ENCODE data around the gene ROBO3.

GRCh38 chr11:124890151-124890550, 24.9 kb downstream of the ROBO3 start:
- TF ChIP-seq, protein P1, sequence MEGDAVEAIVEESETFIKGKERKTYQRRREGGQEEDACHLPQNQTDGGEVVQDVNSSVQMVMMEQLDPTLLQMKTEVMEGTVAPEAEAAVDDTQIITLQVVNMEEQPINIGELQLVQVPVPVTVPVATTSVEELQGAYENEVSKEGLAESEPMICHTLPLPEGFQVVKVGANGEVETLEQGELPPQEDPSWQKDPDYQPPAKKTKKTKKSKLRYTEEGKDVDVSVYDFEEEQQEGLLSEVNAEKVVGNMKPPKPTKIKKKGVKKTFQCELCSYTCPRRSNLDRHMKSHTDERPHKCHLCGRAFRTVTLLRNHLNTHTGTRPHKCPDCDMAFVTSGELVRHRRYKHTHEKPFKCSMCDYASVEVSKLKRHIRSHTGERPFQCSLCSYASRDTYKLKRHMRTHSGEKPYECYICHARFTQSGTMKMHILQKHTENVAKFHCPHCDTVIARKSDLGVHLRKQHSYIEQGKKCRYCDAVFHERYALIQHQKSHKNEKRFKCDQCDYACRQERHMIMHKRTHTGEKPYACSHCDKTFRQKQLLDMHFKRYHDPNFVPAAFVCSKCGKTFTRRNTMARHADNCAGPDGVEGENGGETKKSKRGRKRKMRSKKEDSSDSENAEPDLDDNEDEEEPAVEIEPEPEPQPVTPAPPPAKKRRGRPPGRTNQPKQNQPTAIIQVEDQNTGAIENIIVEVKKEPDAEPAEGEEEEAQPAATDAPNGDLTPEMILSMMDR (IDR thresholded peaks at IDR 0.05): no peak
- TF ChIP-seq POLR2A (IDR thresholded peaks at IDR 0.05): no peak
